GM18511 (cell line): ENCODE measurements around the gene GNPDA1.

Experiments used
- ATAC-seq: cut with Tn5 transposase; IDR thresholded peaks from one replicate; pipeline ENCODE4 v1.9.1; 2021; ENCODE audit warnings: mild to moderate bottlenecking, moderate library complexity; ENCODE audit not compliant: unreplicated experiment

Gene GNPDA1

GRCh38 chr5:141995656-141996055, 17.2 kb downstream of the GNPDA1 start:
- ATAC-seq, result no peak

DNA sequence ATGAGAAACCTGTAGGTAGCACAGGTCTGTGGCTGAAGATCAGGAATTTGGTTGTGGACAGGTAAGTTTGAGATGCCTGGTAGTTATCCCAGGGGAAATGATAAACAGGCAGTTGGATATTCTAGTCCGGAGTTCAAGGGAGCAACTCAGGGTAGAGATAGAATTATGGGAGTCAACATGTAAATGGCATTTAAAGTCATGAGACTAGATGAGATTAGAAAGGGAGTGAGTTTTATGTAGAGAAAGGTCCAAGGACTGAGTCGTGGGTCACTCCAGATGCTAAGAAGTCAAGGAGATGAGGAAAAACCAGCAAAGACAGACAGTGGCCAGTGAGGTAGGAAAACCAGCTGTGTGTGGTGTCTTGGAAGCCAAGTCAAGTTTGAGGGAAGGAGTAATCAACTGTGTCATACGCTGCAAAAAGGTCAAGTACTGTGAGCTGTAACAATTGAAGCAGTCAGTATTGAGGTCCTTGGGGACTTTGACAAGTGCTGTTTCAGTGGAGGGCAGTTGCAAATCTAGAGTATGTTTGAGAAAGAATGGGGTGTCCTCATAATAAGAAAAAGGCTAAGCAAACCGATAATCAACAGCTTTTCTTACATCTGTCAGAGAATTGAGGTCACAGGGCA, 18.2 kb downstream of the GNPDA1 start:
- ATAC-seq, result no peak

DNA sequence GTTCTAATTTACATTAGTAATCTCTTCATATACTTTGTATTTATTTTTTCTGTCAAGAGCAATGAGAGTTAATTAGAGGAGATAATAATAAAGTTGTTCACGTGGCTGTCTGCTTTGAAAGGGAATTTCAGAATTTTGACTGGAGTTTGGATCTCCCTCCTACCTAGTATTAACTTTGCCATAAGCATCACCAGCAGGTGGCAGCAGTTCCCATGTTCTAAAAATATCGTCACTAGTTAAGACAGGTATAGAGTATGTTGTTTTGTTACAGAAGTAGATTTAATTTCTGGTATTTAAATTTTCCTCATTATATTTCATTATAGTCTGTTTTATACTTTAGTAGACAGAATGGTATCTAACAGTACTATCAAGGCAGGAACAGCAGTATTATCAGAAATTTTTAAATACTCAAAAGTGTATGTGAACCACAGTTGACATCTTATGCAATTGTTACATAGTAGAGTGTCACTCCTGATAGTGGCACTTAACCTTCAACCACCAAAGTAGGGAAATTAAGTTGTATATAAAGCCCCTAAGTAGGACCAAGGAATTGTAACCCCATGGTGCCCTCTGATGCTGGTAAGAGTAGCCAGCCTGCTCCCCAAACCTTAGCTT, 20.4 kb downstream of the GNPDA1 start:
- peak; percentile 68 for ATAC-seq

DNA sequence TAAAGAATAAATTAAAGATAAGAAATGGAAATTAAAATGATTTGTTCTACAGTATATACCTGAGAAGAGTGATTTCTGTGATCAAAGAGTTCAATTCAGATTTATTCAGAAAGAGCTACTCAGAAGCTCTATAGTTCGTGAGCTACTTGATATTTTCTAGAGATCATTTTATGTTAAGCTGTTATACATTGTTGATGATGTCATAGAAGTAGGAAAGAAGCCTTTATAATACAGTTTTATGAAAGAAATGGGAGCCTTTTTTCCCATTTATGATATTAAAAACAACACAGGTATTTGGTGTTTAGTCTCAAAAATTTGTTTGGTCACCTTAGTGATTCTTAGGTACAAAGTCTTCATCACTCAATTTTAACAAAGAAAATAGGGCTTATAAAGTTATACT, 23.1 kb downstream of the GNPDA1 start:
- no peak for ATAC-seq

GRCh38 chr5:141986072-141986471, 26.8 kb downstream of the GNPDA1 start:
- ATAC-seq, result no peak

DNA sequence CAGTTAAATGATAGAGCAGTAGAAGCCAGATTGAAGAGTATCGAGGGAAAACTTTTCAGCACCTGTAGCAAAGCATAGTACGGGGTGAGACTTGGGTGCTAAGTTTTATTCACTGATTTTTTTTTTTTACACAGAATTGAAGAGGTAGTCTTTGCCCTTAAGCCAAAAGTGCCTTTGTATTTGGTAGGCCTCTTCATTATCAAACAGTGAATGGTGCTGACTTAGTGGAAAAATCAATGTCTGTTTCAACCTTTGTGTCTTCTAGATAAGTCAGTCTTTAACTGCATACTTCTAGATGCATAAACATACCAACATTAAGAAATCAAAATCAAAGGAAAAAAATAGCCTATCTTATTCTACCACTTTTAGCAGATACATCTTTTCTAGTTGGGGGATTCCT, 30.2 kb downstream of the GNPDA1 start:
- no peak for ATAC-seq

DNA sequence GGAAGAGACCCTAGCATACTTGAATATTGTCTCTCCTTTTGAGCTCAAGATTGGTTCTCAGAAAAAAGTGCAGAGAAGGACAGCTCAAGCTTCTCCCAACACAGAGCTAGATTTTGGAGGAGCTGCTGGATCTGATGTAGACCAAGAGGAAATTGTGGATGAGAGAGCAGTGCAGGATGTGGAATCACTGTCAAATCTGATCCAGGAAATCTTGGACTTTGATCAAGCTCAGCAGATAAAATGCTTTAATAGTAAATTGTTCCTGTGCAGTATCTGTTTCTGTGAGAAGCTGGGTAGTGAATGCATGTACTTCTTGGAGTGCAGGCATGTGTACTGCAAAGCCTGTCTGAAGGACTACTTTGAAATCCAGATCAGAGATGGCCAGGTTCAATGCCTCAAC, 34.4 kb downstream of the GNPDA1 start:
- no peak for ATAC-seq

DNA sequence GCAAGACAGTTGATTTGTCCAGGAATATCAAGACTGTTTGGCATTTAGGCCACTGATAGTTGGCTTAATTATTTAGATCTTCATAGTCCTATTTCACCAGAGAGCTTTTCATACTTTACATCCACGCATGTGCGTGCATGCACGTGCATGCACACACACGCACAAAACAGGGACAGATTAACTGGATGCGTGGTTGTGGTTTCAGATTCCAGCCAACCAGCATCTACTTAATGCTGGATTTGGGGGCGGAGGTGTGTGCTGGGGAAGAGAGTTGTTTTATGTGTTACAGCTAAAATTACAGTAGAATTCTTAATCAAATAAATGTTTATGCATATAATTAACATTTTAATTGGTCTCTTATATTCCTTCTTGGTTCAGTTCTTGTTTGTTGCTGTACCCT, 36.7 kb downstream of the GNPDA1 start:
- ATAC-seq, result no peak

- ATAC-seq, result no peak
Observed at GRCh38 chr5:141973871-141974595, 38.8 kb downstream of the GNPDA1 start.

DNA sequence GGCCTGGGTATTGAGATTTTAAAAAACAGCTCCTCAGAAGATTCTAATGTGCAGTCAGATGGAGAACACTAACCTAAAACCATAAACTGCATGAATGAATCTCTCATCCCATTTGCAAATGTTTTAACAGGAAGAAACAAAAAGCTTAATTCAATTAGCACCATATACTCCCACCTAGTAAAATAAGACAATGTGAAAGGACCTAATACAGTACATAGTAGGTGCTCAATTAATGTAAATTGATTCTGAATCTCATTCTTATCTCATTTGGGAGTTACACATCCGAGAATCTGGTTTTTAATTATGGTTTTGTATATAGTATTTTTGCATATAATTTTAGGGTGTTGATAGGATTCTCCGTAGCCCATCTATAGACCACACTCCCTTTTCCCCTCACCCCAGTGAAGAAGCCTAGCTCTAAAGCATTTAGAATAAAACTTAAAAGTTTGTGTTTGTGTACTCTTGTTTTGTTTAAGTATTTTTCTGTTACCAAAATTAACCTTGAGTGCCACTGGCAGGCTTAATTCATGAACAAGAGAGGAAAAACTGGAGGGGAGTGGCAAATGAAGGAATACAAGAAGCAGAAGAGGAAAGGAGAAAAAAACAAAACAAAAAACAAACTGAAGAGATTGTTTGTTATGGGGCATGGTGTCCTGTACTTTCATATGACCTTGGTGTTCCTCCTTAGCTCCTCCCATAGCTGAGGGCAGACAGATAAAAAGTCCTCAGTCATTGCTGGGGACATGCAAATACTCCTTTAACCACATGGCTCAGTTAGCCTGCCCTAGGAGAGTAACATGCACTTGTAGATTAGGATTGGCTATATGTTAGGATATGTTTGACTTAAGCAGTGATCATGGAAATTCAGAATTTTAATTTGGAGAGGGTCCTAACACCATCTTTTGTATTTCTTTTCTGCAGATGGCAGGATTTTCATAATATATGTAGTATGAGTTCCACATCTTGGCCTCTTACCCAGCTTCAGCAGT, 42.8 kb downstream of the GNPDA1 start:
- ATAC-seq, result peak; percentile 53

DNA sequence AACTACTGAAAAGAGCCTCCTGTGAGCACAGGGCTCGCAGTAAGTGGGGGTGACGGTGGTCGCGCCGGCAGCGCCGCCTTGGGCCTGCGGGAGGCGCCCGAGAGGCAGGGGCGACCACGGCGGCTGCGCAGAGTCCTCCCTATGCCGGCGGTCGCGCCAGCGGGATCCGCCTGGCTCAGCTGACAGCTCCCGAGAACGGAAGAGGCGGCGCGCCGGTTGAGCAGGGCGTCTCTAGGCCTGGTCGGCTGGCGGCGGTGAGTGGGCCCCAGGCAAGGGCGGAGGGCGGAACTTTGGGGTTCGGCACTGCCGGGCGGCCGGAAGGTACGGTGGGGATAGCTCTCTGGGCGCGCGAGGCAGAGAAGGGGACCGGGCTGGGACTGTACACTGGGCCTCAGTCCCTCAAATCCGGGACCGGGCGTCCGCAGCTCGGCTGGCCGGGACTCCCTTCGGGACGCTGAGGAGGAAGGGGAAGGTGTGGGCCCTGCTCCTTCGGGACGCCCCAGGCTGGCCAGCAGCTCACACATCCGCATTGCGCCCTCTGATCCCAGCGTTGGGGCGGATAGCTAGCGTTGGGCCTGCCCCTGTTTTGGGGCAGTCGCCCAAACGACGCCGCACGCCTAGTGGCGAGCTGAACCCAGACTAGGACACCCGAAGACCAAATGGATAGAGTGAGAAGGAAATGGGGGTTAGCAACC, 43.8 kb downstream of the GNPDA1 start, which contains the start of gene RNF14:
Gene RNF14, plus strand, starts transcription at position 192 of the 695 bp plus-strand sequence. CDS start 4,484 bp downstream, outside the sequence.
- ATAC-seq, result peak; percentile 91

DNA sequence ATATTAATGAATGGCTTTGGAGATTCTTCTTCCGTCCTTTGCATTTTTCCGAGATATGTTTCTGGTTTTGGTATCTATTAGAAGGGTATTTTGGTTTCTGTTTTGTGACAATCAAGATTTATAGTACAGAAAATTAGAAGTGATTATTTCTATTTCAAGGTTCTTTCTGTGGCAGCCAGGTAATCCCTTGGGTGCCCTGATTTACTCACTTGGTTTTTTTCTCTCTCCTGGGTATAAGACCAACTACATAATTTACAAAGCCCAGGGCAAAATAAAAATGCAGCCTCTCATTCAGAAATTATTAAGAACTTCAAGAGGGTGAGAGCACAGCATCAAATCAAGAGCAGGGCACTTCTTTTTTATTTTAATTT, 45.9 kb downstream of the GNPDA1 start:
- ATAC-seq, result no peak

DNA sequence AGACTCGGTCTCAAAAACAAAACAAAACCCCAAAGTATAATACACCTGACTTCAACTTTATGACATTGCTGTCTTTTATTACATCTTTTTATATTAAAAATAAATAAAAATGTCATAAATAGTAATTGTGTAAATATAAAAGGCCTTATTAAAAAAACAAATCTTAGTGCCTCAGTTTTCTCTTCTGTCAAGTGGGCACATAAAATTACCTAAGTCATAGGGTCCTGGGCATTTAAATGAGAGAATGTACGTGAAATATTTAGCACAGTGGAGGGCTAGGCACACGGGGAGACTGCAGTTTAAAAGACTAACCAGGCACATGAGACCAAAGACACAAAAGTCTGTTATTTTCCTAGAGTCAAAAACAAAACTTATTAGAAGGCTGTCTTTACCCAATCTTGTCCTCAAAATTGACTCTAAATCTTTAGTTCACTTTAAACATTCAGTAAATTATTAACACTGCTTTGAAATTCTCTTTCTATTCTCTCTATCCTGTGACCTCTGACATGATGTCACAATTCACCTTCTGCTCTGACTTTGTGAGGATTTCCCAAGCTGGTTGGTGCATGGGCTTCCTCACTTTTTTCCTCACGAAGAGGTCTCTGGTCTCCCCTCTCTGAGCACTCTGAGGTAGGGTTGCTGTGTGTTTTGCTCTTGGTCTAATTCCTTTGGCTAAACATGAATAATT, 46.4 kb downstream of the GNPDA1 start:
- no peak for ATAC-seq

DNA sequence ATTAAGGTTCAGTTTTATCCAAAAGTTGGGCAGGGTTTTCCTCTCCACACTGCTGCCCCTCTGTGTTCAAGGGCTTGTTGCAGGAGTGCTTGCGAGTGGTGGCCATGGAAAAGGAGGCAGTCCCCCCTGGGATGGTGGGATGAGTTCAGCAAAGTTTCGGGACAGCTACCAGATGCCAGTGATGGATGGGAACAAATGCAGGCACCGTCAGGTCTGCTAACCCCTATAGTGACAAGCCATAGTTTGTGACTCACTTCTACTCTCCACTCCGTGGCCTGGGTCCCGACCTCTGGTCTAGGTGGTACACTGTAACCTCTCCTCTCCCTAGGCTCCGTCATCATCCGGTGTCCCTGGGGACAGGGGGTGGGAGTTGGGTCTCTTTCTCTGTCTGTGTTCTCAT, 47.8 kb downstream of the GNPDA1 start:
- ATAC-seq, result no peak

DNA sequence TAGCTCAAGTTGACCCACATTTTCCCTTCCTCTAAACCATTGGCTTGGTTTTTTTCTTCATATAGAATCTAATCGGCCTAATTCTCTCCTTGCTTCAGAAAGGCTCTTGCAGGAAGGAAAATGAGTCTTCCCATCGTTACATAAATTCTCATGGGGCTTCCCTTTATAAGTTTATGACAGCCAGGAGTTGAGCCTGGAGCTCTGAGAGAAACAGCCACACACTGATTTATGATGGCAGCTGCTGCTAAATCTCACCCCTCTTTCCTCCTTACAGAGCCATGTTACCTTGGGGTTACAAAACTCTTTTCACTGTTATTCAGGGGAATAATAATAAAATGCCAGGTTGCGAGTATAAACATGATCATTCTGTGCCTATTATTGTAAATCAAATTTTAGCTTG, 49.1 kb downstream of the GNPDA1 start:
- no peak for ATAC-seq

DNA sequence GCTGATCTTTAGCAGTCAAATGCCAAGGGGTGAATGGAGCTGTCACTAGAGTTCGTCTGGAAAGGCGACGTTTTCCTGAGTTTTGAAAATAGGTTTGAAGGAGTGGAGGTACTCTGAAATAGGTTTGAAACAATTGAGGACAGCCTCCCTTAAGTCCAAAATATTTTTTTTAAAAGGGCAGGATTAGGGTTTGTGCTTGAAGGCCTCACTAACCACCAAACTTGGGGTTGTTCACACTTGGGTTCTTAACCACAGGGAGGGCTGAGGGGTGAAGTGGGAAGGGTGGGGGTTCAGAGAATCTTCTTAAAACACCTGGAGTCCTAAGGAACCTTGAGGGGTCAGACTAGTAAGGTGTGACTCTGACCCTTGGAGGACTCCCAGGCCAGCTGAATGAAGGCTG, 51.4 kb downstream of the GNPDA1 start:
- ATAC-seq, result no peak

GRCh38 chr5:141960449-141961323, 52.1 kb downstream of the GNPDA1 start:
- ATAC-seq, result peak; percentile 95

- ATAC-seq, result no peak
Observed at GRCh38 chr5:141960018-141960417, 52.8 kb downstream of the GNPDA1 start.
